Posterior cingulate gyrus (tissue), 11 donors: ENCODE measurements around the gene MYH7B.

Source experiments
- DNase-seq, 10 donors: peaks; one replicate each; pipeline versions ENCODE4 v3.0.0 to v3.0.0-alpha.2; 2020 to 2021; ENCODE audit warnings: mixed read lengths in 3 of 10
- intact Hi-C: fragments of 100-400 bp; cut with DNase I; formaldehyde crosslinking; loops from one replicate; pipeline ENCODE4 v1.15.1; 2023

Gene MYH7B

GRCh38 chr20:34955231-34956040 lies at the start of gene MYH7B, which contains the start of gene GSS:
Gene MYH7B, plus strand, starts transcription at chr20:34955868. Its CDS starts 22,138 bp downstream, at chr20:34978006.
Gene GSS, minus strand, starts transcription at chr20:34955806. Its CDS starts 3,954 bp downstream, at chr20:34951852.
- intact Hi-C loops = loop anchor here (1.0 to 5.0 kb wide), 3 partner anchors 42 to 137 kb away; partner anchors contain the start of gene TRPC4AP
- DNase-seq = peak; percentile 93 to 99 (median 96)

GRCh38 chr20:34907616-34908469 lies 47.8 kb upstream of the MYH7B start:
- intact Hi-C loops = no loop called here
- DNase-seq = no peak

GRCh38 chr20:34915131-34915530 lies 40.5 kb upstream of the MYH7B start:
- intact Hi-C loops = no loop called here
- DNase-seq = no peak

GRCh38 chr20:34915749-34916455 lies 39.8 kb upstream of the MYH7B start:
- intact Hi-C loops = no loop called here
- no peak for DNase-seq

- no peak for DNase-seq
- intact Hi-C loops = no loop called here
Measured at GRCh38 chr20:34916774-34917354, 38.8 kb upstream of the MYH7B start.

- DNase-seq = no peak
- intact Hi-C loops = no loop called here
Measured at GRCh38 chr20:34920055-34920454, 35.6 kb upstream of the MYH7B start.

- intact Hi-C loops = no loop called here
Measured at GRCh38 chr20:34921436-34921835, 34.2 kb upstream of the MYH7B start.

GRCh38 chr20:34922654-34923381 lies 32.9 kb upstream of the MYH7B start:
- no peak for DNase-seq

More at GRCh38 chr20:34921436-34921835, 34.2 kb upstream of the MYH7B start:
- no peak for DNase-seq

GRCh38 chr20:34923414-34923813 lies 32.3 kb upstream of the MYH7B start:
- intact Hi-C loops = no loop called here
- DNase-seq = no peak

More at GRCh38 chr20:34922654-34923381, 32.9 kb upstream of the MYH7B start:
- intact Hi-C loops = no loop called here

- DNase-seq = no peak
- intact Hi-C loops = no loop called here
Measured at GRCh38 chr20:34925341-34925740, 30.3 kb upstream of the MYH7B start.

- intact Hi-C loops = no loop called here
- no peak for DNase-seq
Measured at GRCh38 chr20:34925981-34926380, 29.7 kb upstream of the MYH7B start.

- DNase-seq = no peak
- intact Hi-C loops = no loop called here
Measured at GRCh38 chr20:34926581-34926980, 29.1 kb upstream of the MYH7B start.

- no peak for DNase-seq
- intact Hi-C loops = no loop called here
Measured at GRCh38 chr20:34927736-34928135, 27.9 kb upstream of the MYH7B start.

- intact Hi-C loops = no loop called here
Measured at GRCh38 chr20:34928411-34928810, 27.3 kb upstream of the MYH7B start.

GRCh38 chr20:34931771-34932170 lies 23.9 kb upstream of the MYH7B start:
- intact Hi-C loops = no loop called here
- DNase-seq = no peak

More at GRCh38 chr20:34928411-34928810, 27.3 kb upstream of the MYH7B start:
- no peak for DNase-seq

GRCh38 chr20:34938466-34939163 lies 17.1 kb upstream of the MYH7B start:
- intact Hi-C loops = no loop called here
- DNase-seq = peak in 7 of 10 donors; percentile 17 to 87 (median 27)

GRCh38 chr20:34940081-34940481 lies 15.6 kb upstream of the MYH7B start:
- intact Hi-C loops = no loop called here

GRCh38 chr20:34941226-34941625 lies 14.4 kb upstream of the MYH7B start:
- no peak for DNase-seq
- intact Hi-C loops = no loop called here

More at GRCh38 chr20:34940081-34940481, 15.6 kb upstream of the MYH7B start:
- DNase-seq = no peak

- no peak for DNase-seq
- intact Hi-C loops = no loop called here
Measured at GRCh38 chr20:34942301-34942700, 13.4 kb upstream of the MYH7B start.
